H1 (cell line): ENCODE measurements around the gene TRIM68. TPM values are rescaled to one million over a fixed set of nuclear protein-coding genes. Genes with fewer than 3 reads are reported as not detected.

Experiments used
- CTCF ChIA-PET: fragments of 300-600 bp; sonication (Branson Sonifier 250); formaldehyde crosslinking; loops from one replicate; lab custom pipeline; 2021; ENCODE audit not compliant: partially characterized antibody; lab: Charles Lee
- POLR2A ChIA-PET: fragments of 300-600 bp; sonication (Branson Sonifier 250); formaldehyde crosslinking; loops from one replicate; lab custom pipeline; 2021; ENCODE audit warnings: inconsistent platforms; ENCODE audit not compliant: partially characterized antibody; lab: Charles Lee
- DNase-seq, 2 experiments: peaks; one replicate each; pipeline versions ENCODE4 v3.0.0 to v3.0.0-alpha.2; 2010 to 2022; ENCODE audit warnings: low spot score in 2 of 2, low read depth in 1 of 2, mixed read lengths in 1 of 2
- FAIRE-seq: peaks from 2 replicates; lab custom pipeline; 2011; peaks lifted over from hg19 to GRCh38; lab: Jason Lieb, UNC
- H2AFZ ChIP-seq: 2 replicates; pipeline ENCODE4 v1.8.1; 2012; ENCODE audit warnings: low read length, inconsistent platforms
- H2AK5ac ChIP-seq: 2 replicates; pipeline ENCODE4 v1.6.1; 2013; ENCODE audit warnings: low read depth, low read length
- H2BK120ac ChIP-seq: replicated peaks from 2 replicates; pipeline ENCODE3; 2013; ENCODE audit warnings: low read depth, low read length, inconsistent platforms
- H2BK12ac ChIP-seq: 2 replicates; pipeline ENCODE4 v1.6.1; 2013; ENCODE audit warnings: low read depth, low read length
- H2BK15ac ChIP-seq: 2 replicates; pipeline ENCODE4 v1.6.1; 2013; ENCODE audit warnings: low read length
- H2BK20ac ChIP-seq: 2 replicates; pipeline ENCODE4 v1.6.1; 2013; ENCODE audit warnings: low read length
- H2BK5ac ChIP-seq: 2 replicates; pipeline ENCODE4 v1.6.1; 2013; ENCODE audit warnings: low read depth, low read length
- H3K14ac ChIP-seq: 2 replicates; pipeline ENCODE4 v1.6.1; 2013; ENCODE audit warnings: inconsistent platforms; ENCODE audit not compliant: insufficient read length
- H3K18ac ChIP-seq: 2 replicates; pipeline ENCODE4 v1.6.1; 2013; ENCODE audit warnings: low read length; ENCODE audit errors: extremely low read depth
- H3K23ac ChIP-seq: 2 replicates; pipeline ENCODE4 v1.6.1; 2013; ENCODE audit warnings: inconsistent platforms; ENCODE audit not compliant: insufficient read length
- H3K23me2 ChIP-seq: 2 replicates; pipeline ENCODE4 v1.6.1; 2013; ENCODE audit warnings: low read depth, low read length
- H3K27ac ChIP-seq: 2 replicates; pipeline ENCODE4 v1.6.1; 2011; ENCODE audit warnings: low read depth, low read length, inconsistent platforms
- H3K27me3 ChIP-seq, 4 experiments: replicated peaks in 1 of 4; 1 replicate in 1 of 4; 2 replicates in 3 of 4; pipeline versions ENCODE4 v1.6.1 to v1.8.1; 2011 to 2013; ENCODE audit warnings: low read length in 3 of 4, mild to moderate bottlenecking in 3 of 4, inconsistent platforms in 2 of 4, mixed read lengths in 2 of 4, moderate library complexity in 1 of 4; ENCODE audit not compliant: control insufficient read depth in 3 of 4, insufficient read depth in 3 of 4; ENCODE audit errors: extremely low read depth in 1 of 4
- H3K36me3 ChIP-seq, 4 experiments: 2 replicates each; pipeline versions ENCODE4 v1.6.1 to v1.8.1; 2011 to 2013; ENCODE audit warnings: mild to moderate bottlenecking in 4 of 4, low read length in 3 of 4, moderate library complexity in 2 of 4, control low read depth in 1 of 4, inconsistent platforms in 1 of 4; ENCODE audit not compliant: insufficient read depth in 4 of 4, control insufficient read depth in 2 of 4
- H3K4ac ChIP-seq: replicated peaks from 2 replicates; pipeline ENCODE3; 2013; ENCODE audit warnings: low read length, low read depth, mixed read lengths, inconsistent platforms; ENCODE audit not compliant: insufficient read length
- H3K4me1 ChIP-seq, 4 experiments: replicated peaks in 1 of 4; 1 replicate in 1 of 4; 2 replicates in 3 of 4; pipeline versions ENCODE4 v1.6.1 to v1.8.1; 2011 to 2013; ENCODE audit warnings: low read length in 3 of 4, inconsistent platforms in 2 of 4, mixed read lengths in 1 of 4; ENCODE audit not compliant: insufficient read depth in 4 of 4, control insufficient read depth in 3 of 4
- H3K4me2 ChIP-seq, 2 experiments: 2 replicates each; pipeline versions ENCODE4 v1.6.1 to v1.8.1; 2011 to 2013; ENCODE audit warnings: low read depth in 2 of 2, low read length in 2 of 2, control low read depth in 1 of 2, inconsistent platforms in 1 of 2, mild to moderate bottlenecking in 1 of 2; ENCODE audit not compliant: insufficient read depth in 1 of 2
- H3K4me3 ChIP-seq, 4 experiments: fragments of 200-600, 300-600 bp in 1 of 4; sonication (generic), shearing (Covaris generic), sonication (Bioruptor Twin) in 1 of 4; 2 replicates each; pipeline versions ENCODE4 v1.5.1 to v1.8.1; 2011 to 2016; ENCODE audit warnings: low read length in 4 of 4, low read depth in 3 of 4, control low read depth in 2 of 4, inconsistent platforms in 2 of 4, mild to moderate bottlenecking in 2 of 4, mixed read lengths in 1 of 4, moderate library complexity in 1 of 4; ENCODE audit not compliant: insufficient read depth in 2 of 4; ENCODE audit errors: extremely low read depth in 1 of 4
- H3K56ac ChIP-seq: replicated peaks from 2 replicates; pipeline ENCODE3; 2013; ENCODE audit warnings: low read depth, mild to moderate bottlenecking, mixed read lengths, low read length, inconsistent platforms; ENCODE audit not compliant: insufficient read length
- H3K79me1 ChIP-seq: 2 replicates; pipeline ENCODE4 v1.6.1; 2013; ENCODE audit warnings: low read depth, low read length, control low read depth
- H3K79me2 ChIP-seq, 2 experiments: 2 replicates each; pipeline versions ENCODE4 v1.6.1 to v1.8.1; 2012 to 2013; ENCODE audit warnings: low read length in 2 of 2, mild to moderate bottlenecking in 2 of 2, inconsistent platforms in 1 of 2; ENCODE audit not compliant: insufficient read depth in 2 of 2, control insufficient read depth in 1 of 2
- H3K9ac ChIP-seq, 4 experiments: replicated peaks in 1 of 4; 1 replicate in 1 of 4; 2 replicates in 3 of 4; pipeline versions ENCODE4 v1.6.1 to v1.8.1; 2011 to 2013; ENCODE audit warnings: low read depth in 3 of 4, low read length in 3 of 4, control low read depth in 2 of 4, mild to moderate bottlenecking in 2 of 4, moderate library complexity in 2 of 4, inconsistent platforms in 1 of 4; ENCODE audit errors: extremely low read depth in 1 of 4
- H3K9me3 ChIP-seq, 2 experiments: 2 replicates each; pipeline versions ENCODE4 v1.6.1 to v1.8.1; 2012 to 2013; ENCODE audit warnings: mild to moderate bottlenecking in 2 of 2, moderate library complexity in 2 of 2, control low read depth in 1 of 2, inconsistent platforms in 1 of 2, low read depth in 1 of 2, low read length in 1 of 2, mixed read lengths in 1 of 2; ENCODE audit not compliant: insufficient read depth in 2 of 2
- H4K20me1 ChIP-seq, 2 experiments: replicated peaks in 1 of 2; 2 replicates each; pipeline versions ENCODE3 to v1.8.1; 2011 to 2013; ENCODE audit warnings: inconsistent platforms in 2 of 2, low read length in 2 of 2, mild to moderate bottlenecking in 1 of 2; ENCODE audit not compliant: insufficient read depth in 2 of 2, control insufficient read depth in 1 of 2
- H4K5ac ChIP-seq: 2 replicates; pipeline ENCODE4 v1.6.1; 2013; ENCODE audit warnings: low read length, low read depth, mixed read lengths, inconsistent platforms; ENCODE audit not compliant: insufficient read length
- H4K8ac ChIP-seq: 2 replicates; pipeline ENCODE4 v1.8.0; 2013; ENCODE audit warnings: mild to moderate bottlenecking, moderate library complexity, low read length, inconsistent platforms; ENCODE audit not compliant: insufficient read depth; ENCODE audit errors: extremely low read depth
- H4K91ac ChIP-seq: replicated peaks from 2 replicates; pipeline ENCODE3; 2013; ENCODE audit warnings: low read length, mixed read lengths, inconsistent platforms; ENCODE audit not compliant: insufficient read length
- CHD2 ChIP-seq: IDR thresholded peaks from 2 replicates; pipeline ENCODE4 v1.6.1; 2012; ENCODE audit warnings: low read length, improper control_type of control experiment
- RAD21 ChIP-seq, 2 experiments: IDR thresholded peaks in 1 of 2; conservative IDR thresholded peaks in 1 of 2; 2 replicates each; pipeline ENCODE4 v1.6.1; 2011; ENCODE audit warnings: low read depth in 2 of 2, low read length in 2 of 2, improper control_type of control experiment in 1 of 2, inconsistent platforms in 1 of 2, mild to moderate bottlenecking in 1 of 2, moderate library complexity in 1 of 2
- TAF7 ChIP-seq: optimal IDR thresholded peaks from 2 replicates; pipeline ENCODE3; 2011; ENCODE audit warnings: low read depth, mild to moderate bottlenecking, inconsistent platforms, low read length, moderate library complexity, borderline replicate concordance
- TEAD4 ChIP-seq: IDR thresholded peaks from 2 replicates; pipeline ENCODE4 v1.6.1; 2012; ENCODE audit warnings: low read depth, low read length, inconsistent platforms, mixed read lengths
- WGBS, 2 experiments: shearing (Covaris generic) in 1 of 2; methylation state at CpG; one replicate each; pipeline versions ENCODE4 v1.1.6 to v1.1.7; 2013 to 2015; ENCODE audit warnings: low lambda C conversion rate in 2 of 2, mixed read lengths in 2 of 2, inconsistent platforms in 1 of 2, low coverage in 1 of 2, missing lambda C conversion rate in 1 of 2; ENCODE audit not compliant: insufficient replicate concordance in 2 of 2, insufficient coverage in 1 of 2, insufficient read length in 1 of 2; ENCODE audit errors: extremely low coverage in 1 of 2, missing lambda C conversion rate in 1 of 2; 5-methylcytosine and 5-hydroxymethylcytosine counted together
- polyA plus RNA-seq, 7 experiments: library from polyadenylated mRNA; depleted of rRNA in 3 of 7; stranded (reverse) in 5 of 7; unstranded in 2 of 7; fragments of >200 nt in 5 of 7; fragments of 200-250 nt in 2 of 7; gene quantifications; 1 replicate in 5 of 7; 2 replicates in 1 of 7; 4 replicates in 1 of 7; pipeline versions ENCODE4 v1.2.1 to v1.2.3, GENCODE V29; 2011 to 2013; ENCODE audit warnings: missing spikeins in 2 of 7, mixed read lengths in 2 of 7
- total RNA-seq: library from RNA; stranded (reverse); fragmentation: NEBNext Ultra II Directional; extraction: Animal tissue kit (Norgen Biotek cat#: 25700); gene quantifications from 2 replicates; pipeline ENCODE4 v1.2.1, GENCODE V29; 2021

TRIM68 gene
- total and polyA plus RNA-seq, 2 of the 8 experiments (the other 6 are each of a cell fraction or from before 2014, with no cell fraction given): 3.4 to 5.7 TPM

- Histone ChIP-seq H3K79me2 (no peaks in the 10 kb centered on the region), H2BK20ac (no peak overlapping the region), H2AFZ (no peak overlapping the region), H4K91ac (no peak overlapping the region), H3K79me1 (no peaks in the 10 kb centered on the region), H3K4me3 (no peak overlapping the region), H3K4me1 (no peaks in the 10 kb centered on the region), H3K14ac (no peak overlapping the region), H2BK15ac (no peak overlapping the region), H4K8ac (no peak overlapping the region)
- POLR2A ChIA-PET: no interaction called here
- FAIRE-seq: no peak
- TF ChIP-seq TAF7 (no peak), TEAD4 (no peak), CHD2 (no peak), RAD21 (IDR thresholded peaks at IDR 0.05 in 1 of 2, conservative IDR thresholded peaks at IDR 0.05 in 1 of 2; ENCODE audit: low read depth in 2 of 2, low read length in 2 of 2) (no peak)
- TF ChIP-seq, all 59 proteins: peak for 0
- WGBS, 2 experiments: 80% methylated on average over 9 of the region's 9 CpGs; no CpG with 5 or more reads in 1 of the 2 experiments
- no peak overlapping the region for H3K4me2 ChIP-seq
- H3K27ac ChIP-seq: no peak overlapping the region
- H3K9me3 ChIP-seq: no peaks in the 10 kb centered on the region
- H2AK5ac ChIP-seq: no peak overlapping the region
- no peak overlapping the region for H3K23ac ChIP-seq
- H2BK12ac ChIP-seq: no peak overlapping the region
- no peak overlapping the region for H3K9ac ChIP-seq
- no peak for DNase-seq
- no peak overlapping the region for H2BK120ac ChIP-seq
- no peak overlapping the region for H3K18ac ChIP-seq
- CTCF ChIA-PET: no interaction called here
- no peaks in the 10 kb centered on the region for H3K23me2 ChIP-seq
- H3K36me3 ChIP-seq: no peaks in the 10 kb centered on the region
- H4K20me1 ChIP-seq: no peaks in the 10 kb centered on the region
- H2BK5ac ChIP-seq: no peak overlapping the region
- no peak overlapping the region for H4K5ac ChIP-seq
- H3K27me3 ChIP-seq: no peaks in the 10 kb centered on the region
- no peak overlapping the region for H3K4ac ChIP-seq
- no peak overlapping the region for H3K56ac ChIP-seq
Observed at GRCh38 chr11:4619514-4619913, 11.5 kb upstream of the TRIM68 start.
